T-helper 1 cell treated with Interleukin-12 subunit alpha and Interleukin-12 subunit beta and Interleukin-4 antibody, amounts not matched to agents 30 ng/mL and 1 ng/mL, for 36 hours (primary cell): ENCODE measurements around the gene ABCB8. TPM values are rescaled to one million over a fixed set of nuclear protein-coding genes. Genes with fewer than 3 reads are reported as not detected.

Source experiments
- intact Hi-C: fragments of 100-400 bp; cut with micrococcal nuclease; formaldehyde crosslinking; loops from one replicate; pipeline ENCODE4 v1.15.1; 2024
- total RNA-seq: library from RNA; stranded (reverse); gene quantifications from 2 replicates; pipeline ENCODE4 v1.2.3, GENCODE V29; 2022

The ABCB8 gene
- total RNA-seq, 1 donor from 2014 or later = 53.8 TPM

GRCh38 chr7:150997075-150997511 lies 31.2 kb upstream of the ABCB8 start:
- intact Hi-C loops = no loop called here

DNA sequence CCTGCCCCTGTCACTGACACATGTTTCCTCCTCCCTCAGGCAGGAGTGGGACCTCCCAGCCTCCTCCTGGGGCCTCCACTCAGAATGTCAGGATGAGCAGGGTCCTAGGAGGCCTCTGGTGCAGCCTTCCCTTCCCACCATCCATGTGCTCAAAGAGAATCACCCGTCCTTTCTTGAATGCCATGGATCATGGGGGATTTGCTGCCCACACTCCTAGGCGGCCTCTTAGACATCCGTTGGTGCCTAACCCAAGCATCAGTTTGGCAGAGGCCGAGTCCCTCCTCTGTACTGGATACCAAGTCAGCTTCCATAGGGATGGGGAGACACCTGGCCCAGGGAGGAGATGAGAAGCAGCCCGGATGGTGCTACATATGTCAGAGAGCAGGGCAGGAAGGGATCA lies 30.4 kb upstream of the ABCB8 start:
- intact Hi-C loops = no loop called here

DNA sequence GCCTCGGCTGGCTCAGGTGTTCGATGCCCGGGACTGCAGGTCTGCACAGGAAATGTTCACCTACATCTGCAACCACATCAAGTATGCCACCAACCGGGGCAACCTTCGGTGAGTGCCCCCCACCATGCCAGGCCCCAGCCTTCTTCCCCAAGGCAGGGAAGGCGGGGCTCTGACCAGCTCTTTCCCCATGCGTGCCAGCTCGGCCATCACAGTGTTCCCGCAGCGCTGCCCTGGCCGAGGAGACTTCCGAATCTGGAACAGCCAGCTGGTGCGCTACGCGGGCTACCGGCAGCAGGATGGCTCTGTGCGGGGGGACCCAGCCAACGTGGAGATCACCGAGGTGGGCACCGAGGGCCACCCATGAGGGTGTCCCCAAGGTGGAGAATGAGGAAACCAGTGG lies 29.9 kb upstream of the ABCB8 start:
- intact Hi-C loops = no loop called here

DNA sequence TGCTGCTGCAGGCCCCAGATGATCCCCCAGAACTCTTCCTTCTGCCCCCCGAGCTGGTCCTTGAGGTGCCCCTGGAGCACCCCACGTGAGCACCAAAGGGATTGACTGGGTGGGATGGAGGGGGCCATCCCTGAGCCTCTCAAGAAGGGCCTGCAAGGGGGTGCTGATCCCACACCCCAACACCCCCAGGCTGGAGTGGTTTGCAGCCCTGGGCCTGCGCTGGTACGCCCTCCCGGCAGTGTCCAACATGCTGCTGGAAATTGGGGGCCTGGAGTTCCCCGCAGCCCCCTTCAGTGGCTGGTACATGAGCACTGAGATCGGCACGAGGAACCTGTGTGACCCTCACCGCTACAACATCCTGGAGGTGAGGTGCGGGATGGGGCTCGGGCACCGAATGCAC lies 29.2 kb upstream of the ABCB8 start:
- intact Hi-C loops = no loop called here

- intact Hi-C loops = no loop called here
Observed at GRCh38 chr7:150999497-151000230, 28.6 kb upstream of the ABCB8 start.

DNA sequence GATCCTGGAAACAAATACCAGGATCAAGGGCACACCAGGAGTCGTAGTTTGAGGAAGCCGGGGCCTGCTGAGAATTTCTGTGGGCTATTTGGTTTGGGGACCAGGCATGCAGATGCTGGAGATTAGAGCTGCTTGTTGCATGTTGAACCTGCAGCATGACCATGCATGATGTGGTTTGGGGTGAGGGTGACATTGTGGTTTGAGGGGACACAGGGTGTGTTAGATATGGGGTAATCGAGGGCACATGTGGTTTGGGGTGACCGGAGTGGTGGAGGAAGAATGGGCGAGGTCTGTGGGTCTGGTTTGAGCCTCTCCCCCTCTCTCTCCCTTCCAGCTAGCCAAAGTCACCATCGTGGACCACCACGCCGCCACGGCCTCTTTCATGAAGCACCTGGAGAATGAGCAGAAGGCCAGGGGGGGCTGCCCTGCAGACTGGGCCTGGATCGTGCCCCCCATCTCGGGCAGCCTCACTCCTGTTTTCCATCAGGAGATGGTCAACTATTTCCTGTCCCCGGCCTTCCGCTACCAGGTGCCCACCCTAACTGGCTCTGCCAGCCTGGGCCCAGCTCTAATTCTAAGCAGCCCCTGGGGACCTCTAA lies 27.3 kb upstream of the ABCB8 start:
- intact Hi-C loops = no loop called here

DNA sequence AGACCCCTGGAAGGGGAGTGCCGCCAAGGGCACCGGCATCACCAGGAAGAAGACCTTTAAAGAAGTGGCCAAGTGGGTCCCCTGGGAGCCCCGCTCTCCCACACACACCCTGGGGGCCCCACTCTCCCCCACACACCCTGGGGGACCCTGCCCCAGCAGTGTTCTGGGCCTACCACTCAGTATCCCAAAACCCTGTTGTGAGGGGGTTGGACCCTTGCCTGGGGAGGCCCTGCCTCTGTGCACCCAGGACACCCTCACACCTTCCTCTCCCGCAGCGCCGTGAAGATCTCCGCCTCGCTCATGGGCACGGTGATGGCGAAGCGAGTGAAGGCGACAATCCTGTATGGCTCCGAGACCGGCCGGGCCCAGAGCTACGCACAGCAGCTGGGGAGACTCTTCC lies 26.7 kb upstream of the ABCB8 start:
- intact Hi-C loops = no loop called here

GRCh38 chr7:151003572-151003971 lies 24.7 kb upstream of the ABCB8 start:
- intact Hi-C loops = no loop called here

DNA sequence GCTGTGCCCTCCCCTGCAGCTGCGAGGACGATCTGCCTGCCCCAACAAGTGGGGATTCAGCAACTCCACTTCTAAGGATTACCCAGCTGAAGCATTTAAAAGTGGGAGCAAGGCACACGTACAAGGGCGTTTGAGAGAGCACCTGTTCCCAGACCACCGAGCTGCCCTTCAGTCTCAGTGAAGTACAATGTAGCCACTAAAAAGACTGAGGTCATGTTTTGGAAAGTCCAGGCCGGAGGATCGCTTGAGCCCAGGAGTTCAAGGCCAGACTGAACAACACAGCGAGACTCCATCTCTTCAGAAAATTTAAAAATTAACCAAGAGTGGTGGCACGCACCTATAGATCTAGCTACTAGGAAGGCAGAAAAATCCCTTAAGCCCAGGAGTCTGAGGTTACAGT lies 22.7 kb upstream of the ABCB8 start:
- intact Hi-C loops = no loop called here

DNA sequence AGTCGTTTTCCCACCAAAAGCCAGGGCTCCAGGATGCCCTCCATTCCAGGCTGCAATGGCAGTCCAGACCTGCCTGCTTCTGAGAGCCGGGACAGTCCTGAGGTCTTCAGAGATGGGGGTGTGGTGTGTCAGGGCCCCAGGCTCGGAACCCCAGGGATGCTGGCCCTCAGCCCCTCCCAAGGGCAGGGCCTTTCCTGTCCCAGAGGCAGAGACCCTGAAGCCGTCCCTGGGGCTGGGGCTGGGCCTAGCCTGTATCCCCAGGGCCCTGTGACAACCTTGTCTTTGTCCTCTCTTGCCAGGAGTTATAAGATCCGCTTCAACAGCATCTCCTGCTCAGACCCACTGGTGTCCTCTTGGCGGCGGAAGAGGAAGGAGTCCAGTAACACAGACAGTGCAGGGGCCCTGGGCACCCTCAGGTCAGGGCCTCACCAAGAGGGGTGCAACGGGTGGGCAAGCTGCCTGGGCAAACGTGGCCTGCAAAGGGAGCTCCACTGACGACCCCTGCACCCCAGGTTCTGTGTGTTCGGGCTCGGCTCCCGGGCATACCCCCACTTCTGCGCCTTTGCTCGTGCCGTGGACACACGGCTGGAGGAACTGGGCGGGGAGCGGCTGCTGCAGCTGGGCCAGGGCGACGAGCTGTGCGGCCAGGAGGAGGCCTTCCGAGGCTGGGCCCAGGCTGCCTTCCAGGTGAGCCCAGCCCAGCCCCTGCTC lies 21.5 kb upstream of the ABCB8 start:
- intact Hi-C loops = no loop called here

DNA sequence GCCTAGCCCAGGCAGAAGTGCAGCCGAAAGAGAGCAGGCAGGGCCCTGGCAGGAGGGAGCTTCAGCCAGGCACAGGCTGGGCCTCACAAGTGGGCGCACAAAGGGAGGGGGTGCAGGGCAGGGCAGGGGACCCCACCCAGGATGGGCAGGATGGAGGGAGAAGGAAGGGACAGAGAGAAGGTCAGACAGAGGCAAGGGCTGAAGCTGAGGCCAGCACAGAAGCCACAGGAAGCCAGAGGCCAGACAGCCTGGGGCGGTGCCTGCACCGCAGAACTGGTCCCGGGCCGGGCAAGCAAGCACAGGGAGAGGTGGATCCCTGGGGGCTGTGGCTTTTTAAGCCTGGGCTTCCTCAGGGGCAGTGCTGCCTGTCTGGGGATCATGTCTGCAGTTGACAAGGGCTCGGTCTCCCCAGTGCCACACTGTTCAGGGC lies 20.8 kb upstream of the ABCB8 start:
- intact Hi-C loops = no loop called here

DNA sequence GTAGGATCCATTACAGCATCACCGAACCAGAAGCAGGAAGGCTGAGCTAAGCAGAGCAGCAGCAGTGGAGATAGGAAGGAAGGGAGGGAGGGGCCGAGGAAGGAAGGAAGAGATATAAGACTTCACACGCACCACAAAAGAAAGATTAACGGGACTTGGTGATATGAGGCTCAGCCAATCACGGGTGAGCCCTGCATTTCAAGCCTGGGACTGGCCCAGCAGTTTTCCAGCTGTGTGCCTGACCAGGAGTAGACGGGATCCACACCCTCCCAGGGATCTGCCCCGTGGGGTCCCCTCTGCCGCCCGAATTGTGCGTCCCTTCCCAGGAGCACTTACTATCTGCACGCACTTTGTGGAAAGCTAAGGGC lies 20.1 kb upstream of the ABCB8 start:
- intact Hi-C loops = loop anchor here (1.0 kb wide), 4 partner anchors 14 to 687 kb away; partner anchors contain the start of gene ABCB8

DNA sequence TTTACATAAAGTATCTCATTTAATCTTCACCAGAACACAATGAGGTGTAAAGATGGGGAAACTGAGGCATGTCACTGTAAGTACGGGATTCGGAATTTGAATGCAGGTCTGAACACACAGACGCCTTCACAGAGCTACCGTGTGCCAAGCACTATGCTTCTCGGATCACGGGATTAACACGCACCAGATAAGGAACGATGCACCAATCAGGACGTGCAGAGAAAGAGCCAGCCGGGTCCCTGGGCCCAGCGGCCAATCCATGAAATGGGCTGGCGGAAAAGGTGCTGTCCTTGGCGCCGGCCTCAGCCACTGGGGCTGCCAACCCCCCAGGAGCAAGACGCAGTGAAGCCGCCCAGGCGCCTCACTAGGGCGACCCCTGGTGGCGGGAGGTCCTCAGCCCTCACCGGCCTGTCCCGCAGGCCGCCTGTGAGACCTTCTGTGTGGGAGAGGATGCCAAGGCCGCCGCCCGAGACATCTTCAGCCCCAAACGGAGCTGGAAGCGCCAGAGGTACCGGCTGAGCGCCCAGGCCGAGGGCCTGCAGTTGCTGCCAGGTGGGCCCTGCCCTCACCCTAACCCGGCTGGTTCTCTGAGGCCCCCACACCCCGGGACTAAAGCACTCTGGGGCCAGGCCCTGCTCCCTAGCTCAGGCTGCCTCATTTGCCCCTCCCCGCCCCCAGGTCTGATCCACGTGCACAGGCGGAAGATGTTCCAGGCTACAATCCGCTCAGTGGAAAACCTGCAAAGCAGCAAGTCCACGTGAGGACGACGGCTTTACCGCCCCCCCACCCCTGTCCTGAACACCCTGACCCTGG lies 19.5 kb upstream of the ABCB8 start:
- intact Hi-C loops = loop anchor here (1.0 kb wide), 4 partner anchors 14 to 687 kb away; partner anchors contain the start of gene ABCB8

DNA sequence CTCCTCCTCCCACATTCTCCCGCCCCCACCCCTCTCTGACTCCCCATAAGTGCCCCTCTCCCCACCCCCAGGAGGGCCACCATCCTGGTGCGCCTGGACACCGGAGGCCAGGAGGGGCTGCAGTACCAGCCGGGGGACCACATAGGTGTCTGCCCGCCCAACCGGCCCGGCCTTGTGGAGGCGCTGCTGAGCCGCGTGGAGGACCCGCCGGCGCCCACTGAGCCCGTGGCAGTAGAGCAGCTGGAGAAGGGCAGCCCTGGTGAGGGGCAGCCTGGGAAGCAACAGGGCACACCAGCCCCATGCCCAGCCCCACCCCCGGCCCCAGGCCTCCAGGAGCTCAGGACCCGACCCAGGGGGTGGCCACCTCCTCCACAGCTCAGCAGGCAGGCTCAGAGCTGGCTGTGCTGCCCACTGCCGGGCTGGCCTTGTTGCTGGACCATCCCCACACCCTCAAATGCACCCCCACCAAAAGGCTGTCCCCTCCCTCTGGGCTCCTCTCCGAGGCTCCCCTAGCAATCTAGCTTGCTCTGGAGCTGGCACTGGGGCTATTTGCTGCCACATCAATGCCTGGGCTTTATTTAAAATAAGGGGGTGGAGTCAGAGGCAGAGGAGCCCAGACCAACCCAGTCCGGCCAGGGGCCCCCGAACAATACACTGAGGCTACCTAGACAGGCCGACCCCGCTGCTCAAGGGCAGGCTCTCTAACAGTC lies 18.8 kb upstream of the ABCB8 start:
- intact Hi-C loops = loop anchor here (5.0 to 10.0 kb wide), 3 partner anchors 32 to 513 kb away; partner anchors contain the start of gene KCNH2

GRCh38 chr7:151010037-151010306 lies 18.3 kb upstream of the ABCB8 start:
- intact Hi-C loops = loop anchor here (5.0 to 10.0 kb wide), 3 partner anchors 33 to 512 kb away; partner anchors contain the start of gene KCNH2

GRCh38 chr7:151010307-151011096 lies 17.7 kb upstream of the ABCB8 start:
- intact Hi-C loops = loop anchor here (5.0 to 10.0 kb wide), 3 partner anchors 33 to 512 kb away; partner anchors contain the start of gene KCNH2

- intact Hi-C loops = loop anchor here (5.0 to 10.0 kb wide), 3 partner anchors 34 to 511 kb away; partner anchors contain the start of gene KCNH2
Observed at GRCh38 chr7:151011097-151011409, 17.2 kb upstream of the ABCB8 start.

DNA sequence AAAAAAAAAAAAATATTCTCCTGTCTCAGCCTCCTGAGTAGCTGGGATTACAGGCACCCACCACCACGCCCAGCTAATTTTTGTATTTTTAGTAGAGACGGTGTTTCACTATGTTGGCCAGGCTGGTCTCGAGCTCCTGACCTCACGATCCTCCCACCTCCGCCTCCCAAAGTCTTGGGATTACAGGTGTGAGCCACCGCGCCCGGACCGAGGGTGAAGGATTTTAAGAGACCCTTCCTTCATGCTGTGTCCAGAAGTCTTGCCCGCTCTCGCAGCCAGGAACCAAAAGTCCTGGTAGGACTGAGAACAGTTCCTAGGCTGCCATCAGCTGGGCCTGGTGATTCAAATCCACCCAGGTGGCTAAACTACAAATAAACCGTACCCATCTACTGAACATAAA lies 16.6 kb upstream of the ABCB8 start:
- intact Hi-C loops = loop anchor here (5.0 to 10.0 kb wide), 3 partner anchors 34 to 511 kb away; partner anchors contain the start of gene KCNH2

GRCh38 chr7:151012031-151012692 lies 16.1 kb upstream of the ABCB8 start:
- intact Hi-C loops = loop anchor here (5.0 to 10.0 kb wide), 3 partner anchors 35 to 510 kb away; partner anchors contain the start of gene KCNH2
